ENCODE data around the gene H3-3A. TPM values are rescaled to one million over a fixed set of nuclear protein-coding genes. Genes with fewer than 3 reads are reported as not detected.

Gene H3-3A
- total RNA-seq, 1 experiment from 2014 or later = 894 TPM

DNA sequence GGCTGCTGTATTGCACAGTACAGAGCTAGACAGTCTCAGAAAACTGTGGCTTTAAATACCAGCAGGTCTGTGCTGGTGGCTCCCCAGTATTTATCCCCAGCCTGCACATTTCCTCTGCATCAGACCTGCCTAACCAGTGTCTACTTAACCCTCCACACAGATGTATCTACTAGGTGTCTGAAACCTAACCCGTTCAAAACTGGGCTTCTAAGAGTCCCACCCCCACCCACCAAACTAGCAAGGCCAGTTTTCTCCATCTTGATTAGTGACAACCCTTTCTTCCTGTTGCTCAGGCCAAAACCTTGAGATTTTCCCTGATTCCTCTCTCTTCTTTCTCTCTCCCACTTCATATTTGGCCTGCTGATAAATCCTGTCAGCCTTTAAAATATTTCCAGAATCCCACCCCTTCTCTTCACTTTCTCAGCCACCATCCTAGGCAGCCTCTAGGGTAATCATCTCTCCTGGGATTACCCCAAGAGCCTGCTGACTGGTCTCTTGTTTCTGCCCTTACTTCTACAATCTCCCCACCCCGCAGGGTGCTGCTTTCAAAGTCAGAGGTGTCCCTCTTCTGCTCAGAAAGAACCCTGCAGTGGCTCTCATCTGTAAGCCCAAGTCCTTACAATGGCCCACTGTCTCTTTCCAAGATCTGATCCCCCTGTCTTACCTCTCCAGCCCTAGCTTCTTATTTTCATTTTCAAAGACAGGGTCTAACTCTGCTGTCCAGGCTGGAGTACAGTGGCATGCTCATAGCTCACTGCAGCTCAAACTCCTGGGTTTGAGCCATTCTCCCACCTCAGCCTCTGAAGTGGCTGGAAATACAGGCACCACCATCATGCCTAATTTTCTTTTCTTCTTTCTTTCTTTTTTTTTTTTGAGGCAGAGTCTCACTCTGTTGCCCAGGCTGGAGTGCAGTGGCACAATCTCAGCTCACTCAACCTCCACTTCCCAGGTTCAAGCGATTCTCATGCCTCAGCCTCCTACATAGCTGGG is 45.2 kb downstream of the H3-3A start:
- POLR2A ChIA-PET = interaction anchor here (0.6 to 1.4 kb wide), 3 partner anchors 16 to 107 kb away, joined by 3 read pairs; no protein-coding TSS in a partner anchor
- CTCF ChIA-PET = interaction anchor here (0.6 to 5.7 kb wide), 4 partner anchors 17 to 228 kb away, joined by 4 to 65 read pairs (median 22); no protein-coding TSS in a partner anchor
- peaks cover 17% of the 10 kb centered on the region for H3K27me3 Mint-ChIP-seq (ENCODE audit: low read depth)
- no peak overlapping the region for H3K4me3 Mint-ChIP-seq
- peak; percentile 59; the same call in 1 of the 2 replicates for TF ChIP-seq ZNF121 (CRISPR knock-in tag; IDR thresholded peaks at IDR 0.05)
- no peak for TF ChIP-seq ATF1 (CRISPR knock-in tag; IDR thresholded peaks at IDR 0.05)
- TF ChIP-seq ZNF317 (CRISPR knock-in tag; IDR thresholded peaks at IDR 0.05; ENCODE audit: borderline replicate concordance, low read depth) = no peak
- TF ChIP-seq, protein P1, sequence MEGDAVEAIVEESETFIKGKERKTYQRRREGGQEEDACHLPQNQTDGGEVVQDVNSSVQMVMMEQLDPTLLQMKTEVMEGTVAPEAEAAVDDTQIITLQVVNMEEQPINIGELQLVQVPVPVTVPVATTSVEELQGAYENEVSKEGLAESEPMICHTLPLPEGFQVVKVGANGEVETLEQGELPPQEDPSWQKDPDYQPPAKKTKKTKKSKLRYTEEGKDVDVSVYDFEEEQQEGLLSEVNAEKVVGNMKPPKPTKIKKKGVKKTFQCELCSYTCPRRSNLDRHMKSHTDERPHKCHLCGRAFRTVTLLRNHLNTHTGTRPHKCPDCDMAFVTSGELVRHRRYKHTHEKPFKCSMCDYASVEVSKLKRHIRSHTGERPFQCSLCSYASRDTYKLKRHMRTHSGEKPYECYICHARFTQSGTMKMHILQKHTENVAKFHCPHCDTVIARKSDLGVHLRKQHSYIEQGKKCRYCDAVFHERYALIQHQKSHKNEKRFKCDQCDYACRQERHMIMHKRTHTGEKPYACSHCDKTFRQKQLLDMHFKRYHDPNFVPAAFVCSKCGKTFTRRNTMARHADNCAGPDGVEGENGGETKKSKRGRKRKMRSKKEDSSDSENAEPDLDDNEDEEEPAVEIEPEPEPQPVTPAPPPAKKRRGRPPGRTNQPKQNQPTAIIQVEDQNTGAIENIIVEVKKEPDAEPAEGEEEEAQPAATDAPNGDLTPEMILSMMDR (IDR thresholded peaks at IDR 0.05) = no peak
- DNase-seq (ENCODE audit: low spot score) (no peak), ATAC-seq (no peak)
- H3K27ac Mint-ChIP-seq = no peak overlapping the region
- peaks cover 54% of the 10 kb centered on the region for H3K4me1 Mint-ChIP-seq
- H3K36me3 Mint-ChIP-seq = no peaks in the 10 kb centered on the region
- H3K9me3 Mint-ChIP-seq = no peaks in the 10 kb centered on the region

DNA sequence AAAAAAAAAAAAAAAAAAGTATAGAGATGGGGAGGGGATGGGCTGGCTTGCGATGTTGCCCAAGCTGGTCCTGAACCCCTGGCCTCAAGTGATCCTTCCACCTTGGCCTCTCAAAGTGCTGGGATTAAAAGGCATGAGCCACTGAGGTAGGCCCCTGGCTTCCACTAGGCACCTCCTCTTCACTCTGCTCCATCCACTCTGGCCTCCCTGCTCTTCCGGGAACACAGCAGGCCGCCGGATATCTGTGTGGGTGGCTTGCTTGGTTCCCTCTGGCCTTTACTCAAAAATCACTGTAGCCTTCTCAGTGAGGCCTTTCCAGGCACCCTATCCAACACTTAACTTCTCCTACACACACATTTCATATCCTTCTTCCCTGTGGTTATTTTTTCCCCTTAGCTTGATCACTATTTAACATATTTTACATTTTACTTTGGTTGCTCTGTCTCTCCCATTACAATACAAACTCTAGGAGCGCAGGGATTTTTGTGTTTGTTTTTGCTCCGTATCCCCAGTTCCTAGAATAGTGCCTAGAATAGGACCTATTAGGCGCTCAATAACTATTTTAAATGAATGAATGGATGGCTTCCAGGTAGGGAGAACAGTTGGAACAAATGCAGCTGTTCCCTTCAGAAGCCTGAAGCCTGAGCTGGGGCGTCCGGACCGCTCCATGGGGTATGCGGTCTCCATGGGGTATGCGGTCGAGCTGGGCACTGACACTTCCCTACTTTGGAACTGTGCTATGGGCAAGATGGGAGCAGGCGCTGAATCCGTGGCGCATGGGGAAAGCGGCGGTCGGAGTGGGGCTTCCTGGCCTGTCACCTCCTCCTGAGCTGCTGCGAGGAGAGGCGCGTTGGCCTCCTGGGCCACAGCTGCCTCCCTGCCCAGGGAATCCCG is 46.7 kb downstream of the H3-3A start:
- DNase-seq (ENCODE audit: low spot score) (no peak), ATAC-seq (peak; percentile 36)
- Mint-ChIP-seq H3K9me3 (no peaks in the 10 kb centered on the region), H3K4me1 (peaks cover 53% of the 10 kb centered on the region), H3K36me3 (no peaks in the 10 kb centered on the region), H3K4me3 (peak overlapping the region; percentile 90), H3K27me3 (ENCODE audit: low read depth) (peaks cover 20% of the 10 kb centered on the region), H3K27ac (peak overlapping the region; percentile 85)
- TF ChIP-seq NR1H2 (CRISPR knock-in tag; IDR thresholded peaks at IDR 0.05) = no peak
- 0 out of 2 replicates have a peak, but pooled peaks have one; percentile 5 for TF ChIP-seq ZNF423 (CRISPR knock-in tag; IDR thresholded peaks at IDR 0.05)
- ChIA-PET CTCF (interaction anchor here (0.6 to 5.7 kb wide), 7 partner anchors 11 to 227 kb away, joined by 4 to 65 read pairs (median 22); partner anchors contain the start of gene H3-3A), POLR2A (interaction anchor here (1.1 to 1.4 kb wide), 3 partner anchors 14 to 44 kb away, joined by 3 to 4 read pairs (median 3); no protein-coding TSS in a partner anchor)

DNA sequence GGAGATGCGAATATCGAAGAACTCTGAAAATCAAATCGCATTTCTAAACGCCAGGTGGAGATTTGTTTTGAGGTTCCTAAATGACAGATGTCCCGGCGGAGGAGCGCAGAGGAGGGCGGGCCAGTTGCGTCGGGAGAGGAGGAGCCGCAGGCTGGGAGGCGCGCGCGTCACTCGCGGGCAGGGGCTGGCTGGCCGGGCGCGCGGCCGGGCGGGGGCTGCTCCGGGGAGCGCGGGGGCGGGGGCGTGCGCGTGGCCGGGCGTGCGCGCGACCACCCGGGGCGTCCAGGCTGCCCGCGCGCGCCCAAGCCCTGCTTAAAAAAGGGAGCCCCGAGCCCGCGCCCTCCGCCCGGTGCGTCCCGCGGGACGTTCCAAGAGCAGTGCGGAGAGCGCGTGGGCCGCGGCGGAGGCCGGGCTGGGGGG is 47.3 kb downstream of the H3-3A start:
- peak overlapping the region; percentile 90 for H3K4me3 Mint-ChIP-seq
- peak; percentile 77 for ATAC-seq
- TF ChIP-seq, protein P2, sequence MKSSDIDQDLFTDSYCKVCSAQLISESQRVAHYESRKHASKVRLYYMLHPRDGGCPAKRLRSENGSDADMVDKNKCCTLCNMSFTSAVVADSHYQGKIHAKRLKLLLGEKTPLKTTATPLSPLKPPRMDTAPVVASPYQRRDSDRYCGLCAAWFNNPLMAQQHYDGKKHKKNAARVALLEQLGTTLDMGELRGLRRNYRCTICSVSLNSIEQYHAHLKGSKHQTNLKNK (CRISPR knock-in tag; IDR thresholded peaks at IDR 0.05) = no peak
- TF ChIP-seq ZNF232 (CRISPR knock-in tag; IDR thresholded peaks at IDR 0.05) (no peak), HMGA2 (CRISPR knock-in tag; IDR thresholded peaks at IDR 0.05) (no peak), RORB (CRISPR knock-in tag; IDR thresholded peaks at IDR 0.05) (no peak), TP53 (CRISPR knock-in tag; IDR thresholded peaks at IDR 0.05) (no peak), SP1 (CRISPR knock-in tag; conservative IDR thresholded peaks at IDR 0.05) (0 out of 2 replicates have a peak, but pooled peaks have one; percentile 45), RELA (CRISPR knock-in tag; IDR thresholded peaks at IDR 0.05; ENCODE audit: borderline replicate concordance) (no peak), NR1H2 (CRISPR knock-in tag; IDR thresholded peaks at IDR 0.05) (no peak), NR3C1 (CRISPR knock-in tag; conservative IDR thresholded peaks at IDR 0.05; ENCODE audit: low read depth) (no peak)
- TF ChIP-seq, protein P3, sequence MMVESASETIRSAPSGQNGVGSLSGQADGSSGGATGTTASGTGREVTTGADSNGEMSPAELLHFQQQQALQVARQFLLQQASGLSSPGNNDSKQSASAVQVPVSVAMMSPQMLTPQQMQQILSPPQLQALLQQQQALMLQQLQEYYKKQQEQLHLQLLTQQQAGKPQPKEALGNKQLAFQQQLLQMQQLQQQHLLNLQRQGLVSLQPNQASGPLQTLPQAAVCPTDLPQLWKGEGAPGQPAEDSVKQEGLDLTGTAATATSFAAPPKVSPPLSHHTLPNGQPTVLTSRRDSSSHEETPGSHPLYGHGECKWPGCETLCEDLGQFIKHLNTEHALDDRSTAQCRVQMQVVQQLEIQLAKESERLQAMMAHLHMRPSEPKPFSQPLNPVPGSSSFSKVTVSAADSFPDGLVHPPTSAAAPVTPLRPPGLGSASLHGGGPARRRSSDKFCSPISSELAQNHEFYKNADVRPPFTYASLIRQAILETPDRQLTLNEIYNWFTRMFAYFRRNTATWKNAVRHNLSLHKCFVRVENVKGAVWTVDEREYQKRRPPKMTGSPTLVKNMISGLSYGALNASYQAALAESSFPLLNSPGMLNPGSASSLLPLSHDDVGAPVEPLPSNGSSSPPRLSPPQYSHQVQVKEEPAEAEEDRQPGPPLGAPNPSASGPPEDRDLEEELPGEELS (CRISPR knock-in tag; IDR thresholded peaks at IDR 0.05) = peak; percentile 33; the same call in 1 of the 2 replicates
- TF ChIP-seq, protein P4, sequence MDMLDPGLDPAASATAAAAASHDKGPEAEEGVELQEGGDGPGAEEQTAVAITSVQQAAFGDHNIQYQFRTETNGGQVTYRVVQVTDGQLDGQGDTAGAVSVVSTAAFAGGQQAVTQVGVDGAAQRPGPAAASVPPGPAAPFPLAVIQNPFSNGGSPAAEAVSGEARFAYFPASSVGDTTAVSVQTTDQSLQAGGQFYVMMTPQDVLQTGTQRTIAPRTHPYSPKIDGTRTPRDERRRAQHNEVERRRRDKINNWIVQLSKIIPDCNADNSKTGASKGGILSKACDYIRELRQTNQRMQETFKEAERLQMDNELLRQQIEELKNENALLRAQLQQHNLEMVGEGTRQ (CRISPR knock-in tag; IDR thresholded peaks at IDR 0.05) = no peak
- peaks cover 20% of the 10 kb centered on the region for H3K27me3 Mint-ChIP-seq (ENCODE audit: low read depth)
- peak; percentile 83 for DNase-seq (ENCODE audit: low spot score)
- ChIA-PET CTCF (interaction anchor here (1.3 to 5.7 kb wide), 7 partner anchors 10 to 295 kb away, joined by 4 to 65 read pairs (median 22); partner anchors contain the start of genes H3-3A and PYCR2), POLR2A (interaction anchor here (1.4 to 2.4 kb wide), 2 partner anchors 45 to 47 kb away, joined by 4 to 20 read pairs; partner anchors contain the start of gene H3-3A)
- H3K36me3 Mint-ChIP-seq = no peaks in the 10 kb centered on the region
- H3K9me3 Mint-ChIP-seq = no peaks in the 10 kb centered on the region
- peak overlapping the region; percentile 85 for H3K27ac Mint-ChIP-seq
- H3K4me1 Mint-ChIP-seq = peaks cover 46% of the 10 kb centered on the region

All from WTC11 (cell line).